NCI-H128 (cell line): ENCODE data around the gene PLCG2.
A peak's percentile ranks its signal among the peaks of the same experiment; 100 is the strongest.
"Not testable (repeated sequence)": the region's sequence is repeated elsewhere in the genome, so short reads cannot be mapped to it uniquely, and the experiment has no call there.

ENCODE experiments used
- DNase-seq: peaks from one replicate; lab custom pipeline; 2025; ENCODE audit not compliant: unreplicated experiment; lab: John Stamatoyannopoulos, UW

PLCG2 gene

GRCh38 chr16:81778861-81779535, at the start of gene PLCG2:
Gene PLCG2 (plus strand): TSS chr16:81779291. CDS start chr16:81785990, 6,699 bp downstream.
- DNase-seq: no peak

DNA sequence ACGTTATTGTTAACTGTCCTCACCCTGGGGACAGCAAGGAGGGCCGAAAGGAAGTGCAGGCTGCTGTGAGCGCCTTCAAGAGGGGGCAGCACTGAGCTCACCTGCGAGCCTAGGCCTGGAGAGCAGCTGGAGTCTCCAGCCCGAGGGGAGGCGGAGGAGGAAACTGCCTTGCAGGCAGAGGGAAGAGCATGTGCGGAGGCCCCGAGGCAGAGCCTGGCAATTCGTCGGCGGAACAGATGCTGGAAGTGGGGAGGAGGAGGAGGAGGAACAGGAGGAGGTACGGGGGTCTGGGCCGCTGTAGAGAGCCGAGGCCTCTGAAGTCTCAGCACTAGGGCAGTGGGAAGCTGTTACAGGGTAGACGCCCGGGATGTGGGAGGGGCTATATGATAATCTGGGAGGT, 49.6 kb upstream of the PLCG2 start:
- DNase-seq: no peak

- peak; percentile 61 for DNase-seq
These were observed 48.7 kb upstream of the PLCG2 start for GRCh38 chr16:81730090-81731051.

DNA sequence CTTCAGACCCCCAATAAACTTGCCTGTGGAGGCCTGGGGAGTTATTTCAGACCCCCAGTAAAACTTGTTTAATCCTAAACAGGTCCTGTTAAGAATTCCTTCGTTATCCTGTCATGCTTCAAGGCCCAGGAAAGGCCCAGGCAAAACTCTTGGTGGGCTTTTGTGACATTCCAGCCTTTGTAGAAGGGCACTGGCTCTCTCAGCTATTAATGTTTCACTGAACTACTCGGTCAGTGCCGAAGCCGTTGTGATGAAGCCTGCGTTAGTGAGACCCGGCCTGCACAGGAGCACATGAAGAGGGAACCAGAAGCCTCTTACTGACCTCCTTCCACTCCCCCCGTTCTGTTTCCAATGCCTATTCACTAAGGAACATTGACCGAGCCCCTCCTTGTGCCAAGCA, 47.4 kb upstream of the PLCG2 start:
- no peak for DNase-seq

- DNase-seq: no peak
These were observed 46.4 kb upstream of the PLCG2 start for GRCh38 chr16:81732699-81733098.

DNA sequence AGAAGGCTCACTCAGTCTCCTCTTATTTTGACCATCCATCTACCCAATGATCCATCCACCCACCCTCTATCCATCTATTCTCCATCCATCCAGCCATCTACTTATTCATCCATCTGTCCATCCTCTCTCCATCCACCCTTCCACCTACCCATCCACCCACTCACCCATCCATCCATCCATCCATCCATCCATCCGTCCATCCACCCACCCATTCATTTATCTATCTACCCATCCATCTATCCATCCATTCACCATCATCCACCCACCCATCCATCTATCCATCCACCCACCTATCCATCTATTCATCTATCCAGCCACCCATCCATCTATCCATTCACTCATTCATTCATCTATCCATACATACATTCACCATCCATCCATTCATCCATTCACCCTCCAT, 45.8 kb upstream of the PLCG2 start:
- DNase-seq: no peak

GRCh38 chr16:81734632-81735434, 44.3 kb upstream of the PLCG2 start:
- no peak for DNase-seq

GRCh38 chr16:81737885-81738536, 41.1 kb upstream of the PLCG2 start:
- DNase-seq: peak; percentile 54

- no peak for DNase-seq
These were observed 40.2 kb upstream of the PLCG2 start for GRCh38 chr16:81738783-81739496.

GRCh38 chr16:81739503-81739902, 39.6 kb upstream of the PLCG2 start:
- DNase-seq: no peak

GRCh38 chr16:81740169-81740568, 38.9 kb upstream of the PLCG2 start:
- no peak for DNase-seq

- not testable (repeated sequence) for DNase-seq
These were observed 37.7 kb upstream of the PLCG2 start for GRCh38 chr16:81741430-81741770.

- no peak for DNase-seq
These were observed 34.7 kb upstream of the PLCG2 start for GRCh38 chr16:81744385-81744784.

DNA sequence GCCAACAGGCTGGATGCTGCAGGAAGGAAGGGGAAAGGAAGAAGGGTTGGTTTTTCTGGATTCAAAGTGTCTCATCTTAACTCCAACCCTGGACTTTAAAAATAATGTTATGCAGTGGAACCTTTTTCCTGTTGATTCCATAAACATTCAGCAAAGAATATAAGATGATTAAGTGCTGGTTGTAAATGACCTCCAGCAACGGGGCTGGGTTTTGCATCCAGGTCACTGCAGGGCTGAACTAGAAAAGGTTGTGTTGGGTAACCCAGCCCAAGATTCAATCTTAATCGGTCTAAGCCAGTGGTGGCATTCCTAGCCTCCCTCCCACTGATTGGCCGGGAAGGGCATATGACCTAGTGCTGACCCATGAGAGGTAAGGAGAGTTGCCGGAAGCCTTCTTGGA, 34.2 kb upstream of the PLCG2 start:
- no peak for DNase-seq

- DNase-seq: no peak
These were observed 33.2 kb upstream of the PLCG2 start for GRCh38 chr16:81745704-81746558.

DNA sequence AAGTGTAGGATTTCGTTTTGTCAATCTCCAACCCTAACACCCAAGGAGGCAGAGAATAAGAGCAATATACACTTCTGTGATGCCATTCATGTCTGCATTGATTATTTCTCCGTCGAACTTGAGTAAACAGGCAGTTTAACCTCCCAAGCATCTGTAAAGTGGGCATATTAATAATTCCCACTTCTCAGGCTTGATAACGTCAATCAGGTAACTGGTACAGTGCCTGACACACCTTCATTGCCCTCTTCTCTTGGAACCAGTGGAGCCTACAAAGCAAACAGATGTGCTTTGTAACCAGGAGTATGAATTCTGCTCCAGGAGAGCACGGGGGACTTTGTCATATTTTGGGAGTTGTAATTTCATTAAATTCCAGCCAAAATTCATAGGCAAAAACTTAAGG, 32.5 kb upstream of the PLCG2 start:
- DNase-seq: no peak

DNA sequence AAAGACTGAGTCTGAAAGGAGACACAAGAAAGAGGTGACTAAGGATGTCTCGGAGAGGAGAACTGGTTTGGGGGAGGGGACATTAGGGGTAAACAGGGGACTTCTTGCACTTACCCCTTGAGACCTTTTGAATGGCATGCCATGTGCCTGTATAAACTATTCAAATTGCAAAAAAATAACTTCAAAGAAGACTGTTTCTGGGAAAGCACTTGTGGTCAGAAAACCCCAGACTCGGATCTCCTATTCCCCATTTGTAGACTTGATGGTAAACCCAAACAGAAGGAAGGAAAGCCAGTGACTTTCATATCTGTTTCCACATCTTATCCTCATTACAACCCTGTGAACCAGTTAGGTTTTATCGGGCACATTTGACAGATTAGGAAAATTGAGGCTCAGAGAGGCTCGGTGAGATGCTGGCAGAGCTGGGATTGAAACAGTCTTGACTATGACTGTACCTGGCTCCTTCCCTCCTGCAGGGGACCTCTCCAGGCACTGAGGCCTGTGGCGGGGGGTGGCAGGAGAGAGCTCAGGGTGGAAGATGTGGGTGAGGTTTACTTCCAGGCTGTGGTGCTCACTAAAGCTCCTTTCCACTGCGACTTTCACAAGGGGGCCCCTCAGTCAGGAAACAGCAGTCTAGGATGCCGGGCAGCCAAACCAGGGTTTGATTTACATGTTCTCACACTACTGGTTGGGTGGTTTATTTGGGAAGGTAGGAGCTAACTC, 30.5 kb upstream of the PLCG2 start:
- DNase-seq: no peak

GRCh38 chr16:81752225-81752875, 26.7 kb upstream of the PLCG2 start:
- DNase-seq: no peak
